Measurements from ENCODE around the gene KMT2C.

DNA sequence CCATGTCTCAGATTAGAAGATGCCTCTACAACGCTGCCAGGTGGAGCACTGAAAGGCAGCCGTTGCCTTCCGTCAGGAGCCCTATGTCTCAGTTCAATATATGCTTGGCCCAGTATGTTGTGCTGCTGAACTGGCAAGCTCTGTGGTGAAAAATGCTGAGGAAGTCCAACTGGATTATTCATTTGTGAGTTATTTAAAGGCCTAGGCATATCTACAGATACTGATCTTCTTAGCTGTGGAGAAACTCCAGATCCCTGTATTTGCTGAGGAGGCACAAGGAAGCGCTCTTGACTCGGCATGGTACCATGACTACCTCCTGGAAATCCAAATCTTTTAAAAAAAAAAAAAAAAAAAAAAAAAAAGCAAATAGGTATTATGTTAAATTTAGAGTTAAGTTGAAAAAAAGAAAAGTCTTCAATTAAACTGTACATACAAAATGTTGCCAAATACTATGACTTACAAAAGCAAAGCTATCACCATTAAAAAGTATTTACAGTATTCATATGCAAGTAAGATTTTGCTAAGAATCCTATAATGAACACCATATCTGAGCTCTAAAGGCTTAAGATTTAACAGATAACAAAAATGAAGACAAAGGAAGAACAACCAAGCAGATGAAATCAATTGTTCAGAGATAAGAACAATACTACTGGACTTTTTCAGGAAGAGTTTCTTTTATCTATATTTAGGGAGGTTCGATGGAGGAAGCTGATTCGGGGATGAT is 258.0 kb downstream of the KMT2C start:
- no peak for TF ChIP-seq EZH2 (IDR thresholded peaks at IDR 0.05; ENCODE audit: borderline replicate concordance)
- TF ChIP-seq, protein P1, sequence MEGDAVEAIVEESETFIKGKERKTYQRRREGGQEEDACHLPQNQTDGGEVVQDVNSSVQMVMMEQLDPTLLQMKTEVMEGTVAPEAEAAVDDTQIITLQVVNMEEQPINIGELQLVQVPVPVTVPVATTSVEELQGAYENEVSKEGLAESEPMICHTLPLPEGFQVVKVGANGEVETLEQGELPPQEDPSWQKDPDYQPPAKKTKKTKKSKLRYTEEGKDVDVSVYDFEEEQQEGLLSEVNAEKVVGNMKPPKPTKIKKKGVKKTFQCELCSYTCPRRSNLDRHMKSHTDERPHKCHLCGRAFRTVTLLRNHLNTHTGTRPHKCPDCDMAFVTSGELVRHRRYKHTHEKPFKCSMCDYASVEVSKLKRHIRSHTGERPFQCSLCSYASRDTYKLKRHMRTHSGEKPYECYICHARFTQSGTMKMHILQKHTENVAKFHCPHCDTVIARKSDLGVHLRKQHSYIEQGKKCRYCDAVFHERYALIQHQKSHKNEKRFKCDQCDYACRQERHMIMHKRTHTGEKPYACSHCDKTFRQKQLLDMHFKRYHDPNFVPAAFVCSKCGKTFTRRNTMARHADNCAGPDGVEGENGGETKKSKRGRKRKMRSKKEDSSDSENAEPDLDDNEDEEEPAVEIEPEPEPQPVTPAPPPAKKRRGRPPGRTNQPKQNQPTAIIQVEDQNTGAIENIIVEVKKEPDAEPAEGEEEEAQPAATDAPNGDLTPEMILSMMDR (IDR thresholded peaks at IDR 0.05; ENCODE audit: poor library complexity), result no peak
